H1 (cell line): ENCODE results near the gene FARP2. TPM values are rescaled to one million over a fixed set of nuclear protein-coding genes. Genes with fewer than 3 reads are reported as not detected.

ENCODE experiments used
- BCL11A ChIP-seq, 2 experiments: IDR thresholded peaks; one replicate each; pipeline ENCODE4 v1.6.1; 2011; ENCODE audit warnings: low read depth in 2 of 2, low read length in 2 of 2, mild to moderate bottlenecking in 2 of 2
- MAFK ChIP-seq: IDR thresholded peaks from 2 replicates; pipeline ENCODE4 v1.6.1; 2012; ENCODE audit warnings: low read depth, mild to moderate bottlenecking, improper control_type of control experiment, low read length
- TAF7 ChIP-seq: optimal IDR thresholded peaks from 2 replicates; pipeline ENCODE3; 2011; ENCODE audit warnings: low read depth, mild to moderate bottlenecking, inconsistent platforms, low read length, moderate library complexity, borderline replicate concordance
- TEAD4 ChIP-seq: IDR thresholded peaks from 2 replicates; pipeline ENCODE4 v1.6.1; 2012; ENCODE audit warnings: low read depth, low read length, inconsistent platforms, mixed read lengths
- polyA plus RNA-seq, 7 experiments: library from polyadenylated mRNA; depleted of rRNA in 3 of 7; stranded (reverse) in 5 of 7; unstranded in 2 of 7; fragments of >200 nt in 5 of 7; fragments of 200-250 nt in 2 of 7; gene quantifications; 1 replicate in 5 of 7; 2 replicates in 1 of 7; 4 replicates in 1 of 7; pipeline versions ENCODE4 v1.2.1 to v1.2.3, GENCODE V29; 2011 to 2013; ENCODE audit warnings: missing spikeins in 2 of 7, mixed read lengths in 2 of 7
- total RNA-seq: library from RNA; stranded (reverse); fragmentation: NEBNext Ultra II Directional; extraction: Animal tissue kit (Norgen Biotek cat#: 25700); gene quantifications from 2 replicates; pipeline ENCODE4 v1.2.1, GENCODE V29; 2021
- TF ChIP-seq, protein P1 (sequence below): IDR thresholded peaks from 2 replicates; pipeline ENCODE4 v1.6.1; 2012; ENCODE audit warnings: inconsistent platforms
- TF ChIP-seq, protein P2 (sequence below): IDR thresholded peaks from 2 replicates; pipeline ENCODE4 v1.6.1; 2011; ENCODE audit warnings: low read depth, mild to moderate bottlenecking, low read length; ENCODE audit not compliant: insufficient read depth

The FARP2 gene
- total and polyA plus RNA-seq, 2 of the 8 experiments (the other 6 are each of a cell fraction or from before 2014, with no cell fraction given) = 12.4 to 33.4 TPM

DNA sequence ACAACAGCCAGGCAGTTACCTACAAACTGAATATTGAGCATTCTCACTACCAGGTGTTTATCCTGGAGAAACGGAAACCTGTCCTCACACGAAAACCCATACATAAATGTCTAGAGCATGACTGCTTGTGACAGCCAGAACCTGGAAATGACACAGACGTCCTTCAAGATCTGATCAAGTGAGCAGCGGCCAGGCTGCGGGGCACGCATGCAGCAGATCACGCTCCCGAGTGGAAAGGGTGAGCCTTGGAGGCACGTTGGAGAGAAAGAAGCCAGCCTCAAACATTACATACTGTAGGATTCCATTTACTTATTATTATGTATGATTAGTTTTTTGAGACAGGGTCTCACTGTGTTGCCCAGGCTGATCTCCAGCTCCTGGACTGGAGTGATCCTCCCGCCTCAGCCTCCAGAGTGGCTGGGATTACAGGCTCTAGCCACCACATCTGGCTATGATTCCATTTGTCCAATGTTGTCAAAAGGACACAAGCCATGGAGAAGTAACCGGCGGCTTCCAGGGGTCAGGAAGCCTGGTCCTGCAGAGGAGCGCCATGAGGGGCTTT is 175.2 kb downstream of the FARP2 start (continued):
- no peak for TF ChIP-seq BCL11A (IDR thresholded peaks at IDR 0.05; ENCODE audit: low read depth in 2 of 2, low read length in 2 of 2)
- TF ChIP-seq TAF7 = no peak
- no peak for TF ChIP-seq TEAD4
- TF ChIP-seq, protein P1, sequence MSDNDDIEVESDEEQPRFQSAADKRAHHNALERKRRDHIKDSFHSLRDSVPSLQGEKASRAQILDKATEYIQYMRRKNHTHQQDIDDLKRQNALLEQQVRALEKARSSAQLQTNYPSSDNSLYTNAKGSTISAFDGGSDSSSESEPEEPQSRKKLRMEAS = no peak
- no peak for TF ChIP-seq MAFK
- TF ChIP-seq, protein P2, sequence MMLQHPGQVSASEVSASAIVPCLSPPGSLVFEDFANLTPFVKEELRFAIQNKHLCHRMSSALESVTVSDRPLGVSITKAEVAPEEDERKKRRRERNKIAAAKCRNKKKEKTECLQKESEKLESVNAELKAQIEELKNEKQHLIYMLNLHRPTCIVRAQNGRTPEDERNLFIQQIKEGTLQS = no peak
